A673 (cell line): ENCODE results near the gene INHA. TPM values are rescaled to one million over a fixed set of nuclear protein-coding genes. Genes with fewer than 3 reads are reported as not detected.

Experiments
- BruUV-seq: library from RNA; stranded (reverse); fragments of 400-500 nt; replicated peaks from 2 replicates; lab custom pipeline; 2021; lab: Mats Ljungman, UMichigan
- CTCF ChIA-PET: fragments of 300-600 bp; sonication (Branson Sonifier 250); formaldehyde crosslinking; loops from one replicate; lab custom pipeline; 2022; ENCODE audit warnings: antibody characterized with exemption; lab: Charles Lee
- POLR2A ChIA-PET: fragments of 300-600 bp; sonication (Branson Sonifier 250); formaldehyde crosslinking; loops from one replicate; lab custom pipeline; 2022; ENCODE audit warnings: antibody characterized with exemption; ENCODE audit not compliant: low non-redundant PET; lab: Charles Lee
- DNase-seq: peaks from one replicate; pipeline ENCODE4 v3.0.0-alpha.2; 2015; ENCODE audit warnings: low spot score
- H3K27ac ChIP-seq: fragments of 200-600 bp; sonication (generic); 2 replicates; pipeline ENCODE4 v1.5.1; 2016; ENCODE audit warnings: mixed run types, low read depth, mild to moderate bottlenecking, mixed read lengths, antibody characterized with exemption, low read length; ENCODE audit not compliant: poor library complexity, severe bottlenecking
- H3K27me3 ChIP-seq: fragments of 200-600 bp; sonication (generic); replicated peaks from 2 replicates; pipeline ENCODE4 v1.6.1; 2017; ENCODE audit warnings: mixed run types, low read depth, mild to moderate bottlenecking, mixed read lengths, antibody characterized with exemption, low read length; ENCODE audit not compliant: insufficient read depth, poor library complexity
- H3K36me3 ChIP-seq: fragments of 200-600 bp; sonication (generic); 2 replicates; pipeline ENCODE4 v1.6.1; 2016; ENCODE audit warnings: mixed run types, mild to moderate bottlenecking, mixed read lengths, antibody characterized with exemption, low read length; ENCODE audit not compliant: insufficient read depth, poor library complexity, severe bottlenecking
- H3K4me1 ChIP-seq: fragments of 200-600 bp; sonication (generic); 2 replicates; pipeline ENCODE4 v1.6.1; 2017; ENCODE audit warnings: mixed run types, mild to moderate bottlenecking, mixed read lengths, antibody characterized with exemption, low read length; ENCODE audit not compliant: insufficient read depth, poor library complexity, severe bottlenecking
- H3K4me3 ChIP-seq: fragments of 200-600 bp; sonication (generic); 2 replicates; pipeline ENCODE4 v1.5.1; 2016; ENCODE audit warnings: low read depth, mixed run types, mild to moderate bottlenecking, mixed read lengths, low read length; ENCODE audit not compliant: poor library complexity, severe bottlenecking
- H3K9me3 ChIP-seq: fragments of 200-600 bp; sonication (generic); 2 replicates; pipeline ENCODE4 v1.6.1; 2016; ENCODE audit warnings: mixed run types, low read depth, mild to moderate bottlenecking, mixed read lengths, antibody characterized with exemption, low read length; ENCODE audit not compliant: poor library complexity, severe bottlenecking
- CTCF ChIP-seq: fragments of 300-800, 200-600 bp; sonication (generic); conservative IDR thresholded peaks from 2 replicates; pipeline ENCODE4 v1.5.1; 2017; ENCODE audit warnings: low read depth, mild to moderate bottlenecking, antibody characterized with exemption, low read length, moderate library complexity, mixed read lengths
- EZH2 ChIP-seq: fragments of 200-600 bp; sonication (generic); IDR thresholded peaks from 2 replicates; pipeline ENCODE4 v1.6.1; 2017; ENCODE audit warnings: borderline replicate concordance, low read depth, mild to moderate bottlenecking, mixed read lengths, antibody characterized with exemption, low read length; ENCODE audit not compliant: poor library complexity, severe bottlenecking
- intact Hi-C: fragments of 100-400 bp; cut with micrococcal nuclease; formaldehyde crosslinking; loops from one replicate; pipeline ENCODE4 v1.10.0; 2022; ENCODE audit not compliant: unreplicated experiment
- total RNA-seq: library from RNA; stranded (reverse); gene quantifications from 2 replicates; pipeline ENCODE4 v1.2.3, GENCODE V29; 2021

The INHA gene
- total RNA-seq, 1 experiment from 2014 or later: not detected

GRCh38 chr2:219555956-219556355 is 16.2 kb upstream of the INHA start:
- CTCF ChIA-PET: no interaction called here
- no peak for DNase-seq
- no peak for TF ChIP-seq CTCF
- TF ChIP-seq EZH2: no peak
- no TSS peak for BruUV-seq
- H3K36me3 ChIP-seq: no peaks in the 10 kb centered on the region
- intact Hi-C loops: no loop called here
- H3K9me3 ChIP-seq: no peaks in the 10 kb centered on the region
- POLR2A ChIA-PET: no interaction called here
- no peak overlapping the region for H3K27ac ChIP-seq
- H3K27me3 ChIP-seq: no peaks in the 10 kb centered on the region
- no peaks in the 10 kb centered on the region for H3K4me1 ChIP-seq
- H3K4me3 ChIP-seq: no peak overlapping the region

GRCh38 chr2:219556413-219556812 is 15.7 kb upstream of the INHA start:
- Histone ChIP-seq H3K36me3 (no peaks in the 10 kb centered on the region), H3K27ac (no peak overlapping the region), H3K27me3 (no peaks in the 10 kb centered on the region), H3K4me1 (no peaks in the 10 kb centered on the region), H3K4me3 (no peak overlapping the region), H3K9me3 (no peaks in the 10 kb centered on the region)
- DNase-seq: no peak
- no peak for TF ChIP-seq EZH2
- TF ChIP-seq CTCF: no peak
- BruUV-seq: no TSS peak
- intact Hi-C loops: no loop called here
- CTCF ChIA-PET: no interaction called here
- POLR2A ChIA-PET: no interaction called here

GRCh38 chr2:219557320-219557719 is 14.8 kb upstream of the INHA start:
- ChIA-PET CTCF (no interaction called here), POLR2A (no interaction called here)
- TF ChIP-seq CTCF (no peak), EZH2 (no peak)
- Histone ChIP-seq H3K9me3 (no peaks in the 10 kb centered on the region), H3K27ac (no peak overlapping the region), H3K4me1 (no peaks in the 10 kb centered on the region), H3K27me3 (no peaks in the 10 kb centered on the region), H3K36me3 (no peaks in the 10 kb centered on the region), H3K4me3 (no peak overlapping the region)
- intact Hi-C loops: no loop called here
- DNase-seq: no peak
- no TSS peak for BruUV-seq
